IMR-90 (cell line): ENCODE data around the gene TGM2. TPM values are rescaled to one million over a fixed set of nuclear protein-coding genes. Genes with fewer than 3 reads are reported as not detected.

Source experiments
- ATAC-seq: fragments of 200-7000 bp; cut with Tn5 transposase; 2 replicates; pipeline ENCODE4 v1.9.1; 2020; ENCODE audit warnings: low read depth, mild to moderate bottlenecking, moderate library complexity
- BruUV-seq: library from RNA; stranded (reverse); fragments of 400-500 nt; replicated peaks from 2 replicates; lab custom pipeline; 2021; lab: Mats Ljungman, UMichigan
- CTCF ChIA-PET: fragments of 300-600 bp; formaldehyde crosslinking; extraction: SDS; loops from one replicate; lab custom pipeline; 2021; ENCODE audit warnings: antibody characterized with exemption; lab: Yijun Ruan, JAX
- POLR2A ChIA-PET: fragments of 300-600 bp; sonication (Branson Sonifier 250); formaldehyde crosslinking; loops from one replicate; lab custom pipeline; 2022; ENCODE audit warnings: antibody characterized with exemption; ENCODE audit not compliant: unreplicated experiment; lab: Charles Lee
- DNase-seq: peaks from one replicate; pipeline ENCODE4 v3.0.0; 2013
- H2AFZ ChIP-seq: replicated peaks from 2 replicates; pipeline ENCODE3; 2013; ENCODE audit warnings: low read length, mild to moderate bottlenecking; ENCODE audit not compliant: poor library complexity
- H2AK5ac ChIP-seq: 2 replicates; pipeline ENCODE4 v1.6.1; 2013; ENCODE audit warnings: low read depth, low read length, inconsistent platforms
- H2AK9ac ChIP-seq: replicated peaks from 2 replicates; pipeline ENCODE3; 2013; ENCODE audit warnings: mild to moderate bottlenecking, low read depth, low read length, moderate library complexity; ENCODE audit not compliant: poor library complexity
- H2BK120ac ChIP-seq: 2 replicates; pipeline ENCODE4 v1.6.1; 2013; ENCODE audit warnings: low read depth, low read length, inconsistent platforms
- H2BK15ac ChIP-seq: 3 replicates; pipeline ENCODE4 v1.6.1; 2013; ENCODE audit warnings: low read depth, low read length, inconsistent platforms
- H2BK20ac ChIP-seq: 2 replicates; pipeline ENCODE4 v1.6.1; 2013; ENCODE audit warnings: low read depth, mild to moderate bottlenecking, inconsistent platforms, low read length, moderate library complexity
- H2BK5ac ChIP-seq: 2 replicates; pipeline ENCODE4 v1.6.1; 2013; ENCODE audit warnings: mild to moderate bottlenecking, low read depth, low read length, inconsistent platforms; ENCODE audit not compliant: poor library complexity, severe bottlenecking
- H3K14ac ChIP-seq: replicated peaks from 2 replicates; pipeline ENCODE4 v1.6.1; 2013; ENCODE audit warnings: low read depth, low read length, inconsistent platforms
- H3K18ac ChIP-seq: 2 replicates; pipeline ENCODE4 v1.6.1; 2013; ENCODE audit warnings: low read depth, low read length, control low read depth
- H3K23ac ChIP-seq: 2 replicates; pipeline ENCODE4 v1.6.1; 2013; ENCODE audit warnings: low read depth, low read length, inconsistent platforms
- H3K27ac ChIP-seq: 2 replicates; pipeline ENCODE4 v1.5.1; 2013; ENCODE audit warnings: mild to moderate bottlenecking, control low read depth, low read length; ENCODE audit not compliant: insufficient read depth
- H3K27me3 ChIP-seq: 2 replicates; pipeline ENCODE4 v1.6.1; 2013; ENCODE audit warnings: low read length; ENCODE audit not compliant: control insufficient read depth, insufficient read depth
- H3K36me3 ChIP-seq: 2 replicates; pipeline ENCODE4 v1.6.1; 2013; ENCODE audit warnings: low read length, mixed read lengths; ENCODE audit not compliant: control insufficient read depth, insufficient read depth
- H3K4ac ChIP-seq: 2 replicates; pipeline ENCODE4 v1.6.1; 2013; ENCODE audit warnings: low read depth, low read length, inconsistent platforms
- H3K4me1 ChIP-seq: 2 replicates; pipeline ENCODE4 v1.6.1; 2013; ENCODE audit warnings: low read length, mixed read lengths; ENCODE audit not compliant: control insufficient read depth, insufficient read depth
- H3K4me2 ChIP-seq: 2 replicates; pipeline ENCODE4 v1.6.1; 2013; ENCODE audit warnings: low read depth, mild to moderate bottlenecking, control low read depth, low read length, moderate library complexity
- H3K4me3 ChIP-seq: 2 replicates; pipeline ENCODE4 v1.5.1; 2013; ENCODE audit warnings: low read depth, mild to moderate bottlenecking, control low read depth, low read length, moderate library complexity; ENCODE audit not compliant: insufficient read depth
- H3K56ac ChIP-seq: 2 replicates; pipeline ENCODE4 v1.6.1; 2013; ENCODE audit warnings: low read length, inconsistent platforms; ENCODE audit not compliant: insufficient read depth; ENCODE audit errors: extremely low read depth
- H3K79me1 ChIP-seq, 2 experiments: 2 replicates each; pipeline ENCODE4 v1.6.1; 2013; ENCODE audit warnings: low read length in 2 of 2, inconsistent platforms in 1 of 2, low read depth in 1 of 2
- H3K9ac ChIP-seq: 2 replicates; pipeline ENCODE4 v1.6.1; 2013; ENCODE audit warnings: low read depth, low read length, control low read depth
- H3K9me1 ChIP-seq: 2 replicates; pipeline ENCODE4 v1.6.1; 2013; ENCODE audit warnings: low read length, inconsistent platforms; ENCODE audit not compliant: insufficient read depth
- H3K9me3 ChIP-seq: 2 replicates; pipeline ENCODE4 v1.6.1; 2013; ENCODE audit warnings: low read length; ENCODE audit not compliant: control insufficient read depth, insufficient read depth
- H4K20me1 ChIP-seq: 2 replicates; pipeline ENCODE4 v1.6.1; 2013; ENCODE audit warnings: low read length, inconsistent platforms; ENCODE audit not compliant: insufficient read depth
- H4K5ac ChIP-seq: 2 replicates; pipeline ENCODE4 v1.6.1; 2013; ENCODE audit warnings: mild to moderate bottlenecking, low read depth, low read length, control low read depth
- H4K8ac ChIP-seq, 2 experiments: 2 replicates each; pipeline ENCODE4 v1.6.1; 2013; ENCODE audit warnings: low read depth in 2 of 2, low read length in 2 of 2, control low read depth in 1 of 2, inconsistent platforms in 1 of 2
- H4K91ac ChIP-seq: 2 replicates; pipeline ENCODE4 v1.6.1; 2013; ENCODE audit warnings: low read depth, low read length, inconsistent platforms; ENCODE audit not compliant: insufficient read depth
- CTCF ChIP-seq: conservative IDR thresholded peaks from 2 replicates; pipeline ENCODE4 v1.5.1; 2012; ENCODE audit warnings: mild to moderate bottlenecking, low read depth, low read length, improper control_type of control experiment
- ELK1 ChIP-seq: fragments of 150-350 bp; IDR thresholded peaks from 2 replicates; pipeline ENCODE4 v1.6.1; 2016; ENCODE audit warnings: low read depth, mild to moderate bottlenecking, low read length, moderate library complexity, borderline replicate concordance
- MAFK ChIP-seq: IDR thresholded peaks from 2 replicates; pipeline ENCODE4 v1.6.1; 2012; ENCODE audit warnings: low read depth, low read length, improper control_type of control experiment
- MAZ ChIP-seq: IDR thresholded peaks from 2 replicates; pipeline ENCODE4 v1.6.1; 2012; ENCODE audit warnings: low read depth, mild to moderate bottlenecking, low read length, improper control_type of control experiment, moderate library complexity, borderline replicate concordance
- MXI1 ChIP-seq: IDR thresholded peaks from 2 replicates; pipeline ENCODE4 v1.6.1; 2012; ENCODE audit warnings: low read depth, mild to moderate bottlenecking, low read length, moderate library complexity, borderline replicate concordance
- RAD21 ChIP-seq: IDR thresholded peaks from 2 replicates; pipeline ENCODE4 v1.6.1; 2012; ENCODE audit warnings: low read length, improper control_type of control experiment
- RCOR1 ChIP-seq: IDR thresholded peaks from 2 replicates; pipeline ENCODE4 v1.6.1; 2012; ENCODE audit warnings: mild to moderate bottlenecking, low read length, improper control_type of control experiment; ENCODE audit not compliant: insufficient replicate concordance
- SMC3 ChIP-seq: fragments of 150-350 bp; IDR thresholded peaks from 2 replicates; pipeline ENCODE4 v1.6.1; 2016; ENCODE audit warnings: low read depth, mild to moderate bottlenecking, antibody characterized with exemption, low read length, moderate library complexity
- WGBS, 2 experiments: methylation state at CpG; one replicate each; pipeline versions ENCODE4 v1.1.5 to v1.1.7; 2013; ENCODE audit warnings: missing lambda C conversion rate in 2 of 2; ENCODE audit not compliant: insufficient read length in 1 of 2; ENCODE audit errors: extremely low coverage in 2 of 2; 5-methylcytosine and 5-hydroxymethylcytosine counted together
- dilution Hi-C: fragments of 300-500 bp; cut with HindIII; formaldehyde crosslinking; loops from one replicate; pipeline ENCODE4 v1.14.3; 2018; ENCODE audit warnings: low sequenced_read_pairs; ENCODE audit not compliant: unreplicated experiment
- in situ Hi-C: fragments of 300-500 bp; cut with MboI; formaldehyde crosslinking; loops from 3 replicates; pipeline ENCODE4 v1.14.3; 2019; ENCODE audit warnings: low sequenced_read_pairs, inconsistent platforms, mixed read lengths
- intact Hi-C: fragments of 100-400 bp; cut with micrococcal nuclease; formaldehyde crosslinking; loops from 2 replicates; pipeline ENCODE4 v1.10.0; 2022
- polyA plus RNA-seq, 3 experiments: library from polyadenylated mRNA; depleted of rRNA; stranded (reverse); fragments of >200 nt; gene quantifications; 2 replicates each; pipeline ENCODE4 v1.2.3, GENCODE V29; 2012; ENCODE audit warnings: low replicate concordance in 1 of 3
- total RNA-seq: library from RNA; depleted of rRNA; stranded (reverse); fragments of >200 nt; gene quantifications from 2 replicates; pipeline ENCODE4 v1.2.3, GENCODE V29; 2012

TGM2 gene
- total and polyA plus RNA-seq, 2 of the 4 experiments (the other 2 are of a cell fraction), result 239 to 268 TPM

- Histone ChIP-seq H3K4ac (peak overlapping the region; percentile 88), H2BK15ac (peak overlapping the region; percentile 23; the same call in 2 of the 3 replicates), H3K4me2 (no peak overlapping the region), H4K91ac (peak overlapping the region; percentile 77), H3K56ac (no peak overlapping the region), H2AK9ac (peak overlapping the region; percentile 66), H2AFZ (peak overlapping the region; percentile 27), H3K27ac (peak overlapping the region; percentile 68), H3K23ac (peak overlapping the region; percentile 28; the same call in 1 of the 2 replicates), H3K4me3 (no peak overlapping the region), H3K14ac (peak overlapping the region; percentile 40), H2AK5ac (peak overlapping the region; percentile 93), H2BK120ac (peak overlapping the region; percentile 85), H3K27me3 (no peaks in the 10 kb centered on the region), H2BK20ac (peak overlapping the region; percentile 60), H3K36me3 (no peaks in the 10 kb centered on the region), H3K79me1 (no peaks in the 10 kb centered on the region), H4K8ac (peak overlapping the region; percentile 53 to 64; a peak in 3 of 4 replicates), H4K5ac (peak overlapping the region; percentile 14), H3K18ac (peak overlapping the region; percentile 51), H2BK5ac (peak overlapping the region; percentile 35), H4K20me1 (no peaks in the 10 kb centered on the region), H3K4me1 (peaks cover 36% of the 10 kb centered on the region), H3K9ac (no peak overlapping the region), H3K9me1 (peaks cover 31% of the 10 kb centered on the region), H3K9me3 (no peaks in the 10 kb centered on the region)
- DNase-seq, result no peak
- dilution Hi-C loops (no loop called here), in situ Hi-C loops (no loop called here), intact Hi-C loops (no loop called here)
- no peak for ATAC-seq
- ChIA-PET POLR2A (no interaction called here), CTCF (interaction anchor here (0.9 to 1.7 kb wide), 2 partner anchors 23 to 632 kb away, joined by 3 to 5 read pairs; no protein-coding TSS in a partner anchor)
- TF ChIP-seq RCOR1 (no peak), MXI1 (no peak), MAFK (no peak), MAZ (no peak), RAD21 (no peak), CTCF (no peak), SMC3 (no peak), ELK1 (no peak)
- WGBS, 2 experiments, result 88% methylated on average over 2 of the region's 4 CpGs; no CpG with 5 or more reads in 1 of the 2 experiments
- BruUV-seq, result no TSS peak
These were observed 31.0 kb upstream of the TGM2 start for GRCh38 chr20:38196076-38196475.
